K562 (cell line): Measurements from ENCODE around the gene ZDHHC11. TPM values are rescaled to one million over a fixed set of nuclear protein-coding genes. Genes with fewer than 3 reads are reported as not detected.

ENCODE experiments used
- ARID1B ChIP-seq: fragments of 450-650 bp; IDR thresholded peaks from 2 replicates; pipeline ENCODE4 v1.6.1; 2016; ENCODE audit warnings: antibody characterized with exemption, mild to moderate bottlenecking, inconsistent platforms
- CEBPB ChIP-seq: fragments of 450-650 bp; IDR thresholded peaks from 2 replicates; pipeline ENCODE4 v1.6.1; 2016; ENCODE audit warnings: missing genetic modification characterization, missing compliant biosample characterization
- FIP1L1 ChIP-seq: fragments of 200-400 bp; formaldehyde crosslinking; IDR thresholded peaks from 2 replicates; pipeline ENCODE4 v1.6.1; 2018; ENCODE audit warnings: mild to moderate bottlenecking, low read depth, low read length; ENCODE audit not compliant: poor library complexity, severe bottlenecking
- PRPF4 ChIP-seq: fragments of 200-400 bp; formaldehyde crosslinking; IDR thresholded peaks from one replicate; pipeline ENCODE4 v1.6.1; 2017; ENCODE audit warnings: low read length, low read depth, mild to moderate bottlenecking; ENCODE audit not compliant: insufficient read depth, poor library complexity, severe bottlenecking
- SREBF1 ChIP-seq: fragments of 150-350 bp; IDR thresholded peaks from 2 replicates; pipeline ENCODE4 v1.6.1; 2014; ENCODE audit warnings: antibody characterized with exemption, low read depth, low read length, borderline replicate concordance
- SREBF2 ChIP-seq: sonication (generic); formaldehyde crosslinking; IDR thresholded peaks from 2 replicates; pipeline ENCODE4 v1.4.0; 2020; ENCODE audit warnings: mild to moderate bottlenecking, missing genetic modification reagents
- ZNF583 ChIP-seq: fragments of 250-450 bp; sonication (Bioruptor Pico); IDR thresholded peaks from 2 replicates; pipeline ENCODE4 v1.4.0; 2020
- ZNF589 ChIP-seq: fragments of 200-800 bp; sonication (Bioruptor generic); IDR thresholded peaks from 2 replicates; pipeline ENCODE4 v1.6.1; 2016; ENCODE audit warnings: low read depth, missing genetic modification characterization, missing compliant biosample characterization
- polyA plus RNA-seq, 8 experiments: library from polyadenylated mRNA; depleted of rRNA in 4 of 8; stranded (reverse) in 5 of 8; unstranded in 3 of 8; fragments of >200 nt; fragmentation: Nextera tagmentation in 2 of 8; fragmentation: Illumina TruSeq in 1 of 8; extraction: Ambion mirVana in 2 of 8; extraction: Trizol in 1 of 8; gene quantifications; 2 replicates each; pipeline versions ENCODE4 v1.2.1 to v1.2.3, GENCODE V29; 2011 to 2014; ENCODE audit warnings: inconsistent platforms in 1 of 8, missing spikeins in 1 of 8
- total RNA-seq, 7 experiments: library from RNA; depleted of rRNA in 6 of 7; stranded (reverse); fragments of >200 nt in 6 of 7; fragmentation: Illumina TruSeq in 2 of 7; extraction: Trizol in 2 of 7; gene quantifications; 2 replicates each; pipeline versions ENCODE4 v1.2.1 to v1.2.3, GENCODE V29; 2011 to 2021; ENCODE audit warnings: low replicate concordance in 1 of 7
- TF ChIP-seq, protein P1 (sequence below): fragments of 200-600 bp; sonication (generic); IDR thresholded peaks from one replicate; pipeline ENCODE4 v1.6.1; 2012; ENCODE audit warnings: mild to moderate bottlenecking, low read depth, low read length, inconsistent platforms

ZDHHC11 gene
- total and polyA plus RNA-seq, 9 of the 15 experiments (the other 6 are each of a cell fraction or from before 2014, with no cell fraction given): 0.07 to 2.3 (median 0.52) TPM

DNA sequence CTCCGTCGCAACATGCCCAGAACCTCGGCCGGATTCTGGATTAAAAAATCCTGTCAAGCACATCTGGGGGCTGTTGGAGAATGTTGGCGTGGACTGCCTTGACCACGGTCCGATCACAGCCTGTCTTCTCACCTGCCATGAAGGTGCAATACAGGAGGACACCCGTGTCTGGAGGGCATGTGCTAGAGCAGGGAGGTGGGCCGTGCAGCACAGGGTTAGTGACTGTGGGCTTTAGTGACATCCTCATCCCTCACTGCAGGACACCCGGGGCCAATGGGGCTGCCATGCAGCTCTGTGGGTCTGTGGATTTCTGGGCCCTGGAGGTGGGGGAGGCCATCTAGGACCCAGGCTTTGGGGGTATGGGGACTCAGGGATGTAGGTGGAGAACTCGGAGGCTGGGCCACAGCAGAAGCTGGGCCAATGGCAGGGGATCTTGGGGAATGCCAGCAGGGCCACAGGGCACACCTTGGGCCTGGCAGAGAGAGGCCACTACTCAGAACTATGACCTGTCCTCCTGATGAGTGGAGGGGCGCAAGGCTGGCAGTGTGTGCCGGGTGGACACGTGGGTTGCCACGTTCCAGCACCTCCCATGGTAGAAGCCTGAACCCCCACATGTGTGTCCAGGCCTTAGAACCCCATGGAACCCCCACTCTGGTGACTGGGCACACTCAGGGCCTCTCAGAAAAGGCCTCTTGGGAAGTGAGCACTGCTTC is 89.6 kb downstream of the ZDHHC11 start (continued):
- TF ChIP-seq, protein P1, sequence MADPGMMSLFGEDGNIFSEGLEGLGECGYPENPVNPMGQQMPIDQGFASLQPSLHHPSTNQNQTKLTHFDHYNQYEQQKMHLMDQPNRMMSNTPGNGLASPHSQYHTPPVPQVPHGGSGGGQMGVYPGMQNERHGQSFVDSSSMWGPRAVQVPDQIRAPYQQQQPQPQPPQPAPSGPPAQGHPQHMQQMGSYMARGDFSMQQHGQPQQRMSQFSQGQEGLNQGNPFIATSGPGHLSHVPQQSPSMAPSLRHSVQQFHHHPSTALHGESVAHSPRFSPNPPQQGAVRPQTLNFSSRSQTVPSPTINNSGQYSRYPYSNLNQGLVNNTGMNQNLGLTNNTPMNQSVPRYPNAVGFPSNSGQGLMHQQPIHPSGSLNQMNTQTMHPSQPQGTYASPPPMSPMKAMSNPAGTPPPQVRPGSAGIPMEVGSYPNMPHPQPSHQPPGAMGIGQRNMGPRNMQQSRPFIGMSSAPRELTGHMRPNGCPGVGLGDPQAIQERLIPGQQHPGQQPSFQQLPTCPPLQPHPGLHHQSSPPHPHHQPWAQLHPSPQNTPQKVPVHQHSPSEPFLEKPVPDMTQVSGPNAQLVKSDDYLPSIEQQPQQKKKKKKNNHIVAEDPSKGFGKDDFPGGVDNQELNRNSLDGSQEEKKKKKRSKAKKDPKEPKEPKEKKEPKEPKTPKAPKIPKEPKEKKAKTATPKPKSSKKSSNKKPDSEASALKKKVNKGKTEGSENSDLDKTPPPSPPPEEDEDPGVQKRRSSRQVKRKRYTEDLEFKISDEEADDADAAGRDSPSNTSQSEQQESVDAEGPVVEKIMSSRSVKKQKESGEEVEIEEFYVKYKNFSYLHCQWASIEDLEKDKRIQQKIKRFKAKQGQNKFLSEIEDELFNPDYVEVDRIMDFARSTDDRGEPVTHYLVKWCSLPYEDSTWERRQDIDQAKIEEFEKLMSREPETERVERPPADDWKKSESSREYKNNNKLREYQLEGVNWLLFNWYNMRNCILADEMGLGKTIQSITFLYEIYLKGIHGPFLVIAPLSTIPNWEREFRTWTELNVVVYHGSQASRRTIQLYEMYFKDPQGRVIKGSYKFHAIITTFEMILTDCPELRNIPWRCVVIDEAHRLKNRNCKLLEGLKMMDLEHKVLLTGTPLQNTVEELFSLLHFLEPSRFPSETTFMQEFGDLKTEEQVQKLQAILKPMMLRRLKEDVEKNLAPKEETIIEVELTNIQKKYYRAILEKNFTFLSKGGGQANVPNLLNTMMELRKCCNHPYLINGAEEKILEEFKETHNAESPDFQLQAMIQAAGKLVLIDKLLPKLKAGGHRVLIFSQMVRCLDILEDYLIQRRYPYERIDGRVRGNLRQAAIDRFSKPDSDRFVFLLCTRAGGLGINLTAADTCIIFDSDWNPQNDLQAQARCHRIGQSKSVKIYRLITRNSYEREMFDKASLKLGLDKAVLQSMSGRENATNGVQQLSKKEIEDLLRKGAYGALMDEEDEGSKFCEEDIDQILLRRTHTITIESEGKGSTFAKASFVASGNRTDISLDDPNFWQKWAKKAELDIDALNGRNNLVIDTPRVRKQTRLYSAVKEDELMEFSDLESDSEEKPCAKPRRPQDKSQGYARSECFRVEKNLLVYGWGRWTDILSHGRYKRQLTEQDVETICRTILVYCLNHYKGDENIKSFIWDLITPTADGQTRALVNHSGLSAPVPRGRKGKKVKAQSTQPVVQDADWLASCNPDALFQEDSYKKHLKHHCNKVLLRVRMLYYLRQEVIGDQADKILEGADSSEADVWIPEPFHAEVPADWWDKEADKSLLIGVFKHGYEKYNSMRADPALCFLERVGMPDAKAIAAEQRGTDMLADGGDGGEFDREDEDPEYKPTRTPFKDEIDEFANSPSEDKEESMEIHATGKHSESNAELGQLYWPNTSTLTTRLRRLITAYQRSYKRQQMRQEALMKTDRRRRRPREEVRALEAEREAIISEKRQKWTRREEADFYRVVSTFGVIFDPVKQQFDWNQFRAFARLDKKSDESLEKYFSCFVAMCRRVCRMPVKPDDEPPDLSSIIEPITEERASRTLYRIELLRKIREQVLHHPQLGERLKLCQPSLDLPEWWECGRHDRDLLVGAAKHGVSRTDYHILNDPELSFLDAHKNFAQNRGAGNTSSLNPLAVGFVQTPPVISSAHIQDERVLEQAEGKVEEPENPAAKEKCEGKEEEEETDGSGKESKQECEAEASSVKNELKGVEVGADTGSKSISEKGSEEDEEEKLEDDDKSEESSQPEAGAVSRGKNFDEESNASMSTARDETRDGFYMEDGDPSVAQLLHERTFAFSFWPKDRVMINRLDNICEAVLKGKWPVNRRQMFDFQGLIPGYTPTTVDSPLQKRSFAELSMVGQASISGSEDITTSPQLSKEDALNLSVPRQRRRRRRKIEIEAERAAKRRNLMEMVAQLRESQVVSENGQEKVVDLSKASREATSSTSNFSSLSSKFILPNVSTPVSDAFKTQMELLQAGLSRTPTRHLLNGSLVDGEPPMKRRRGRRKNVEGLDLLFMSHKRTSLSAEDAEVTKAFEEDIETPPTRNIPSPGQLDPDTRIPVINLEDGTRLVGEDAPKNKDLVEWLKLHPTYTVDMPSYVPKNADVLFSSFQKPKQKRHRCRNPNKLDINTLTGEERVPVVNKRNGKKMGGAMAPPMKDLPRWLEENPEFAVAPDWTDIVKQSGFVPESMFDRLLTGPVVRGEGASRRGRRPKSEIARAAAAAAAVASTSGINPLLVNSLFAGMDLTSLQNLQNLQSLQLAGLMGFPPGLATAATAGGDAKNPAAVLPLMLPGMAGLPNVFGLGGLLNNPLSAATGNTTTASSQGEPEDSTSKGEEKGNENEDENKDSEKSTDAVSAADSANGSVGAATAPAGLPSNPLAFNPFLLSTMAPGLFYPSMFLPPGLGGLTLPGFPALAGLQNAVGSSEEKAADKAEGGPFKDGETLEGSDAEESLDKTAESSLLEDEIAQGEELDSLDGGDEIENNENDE: no peak
- TF ChIP-seq SREBF1 (no peak), CEBPB (tag) (no peak), ZNF583 (CRISPR knock-in tag) (no peak), SREBF2 (no peak), PRPF4 (no peak), FIP1L1 (no peak), ARID1B (no peak), ZNF589 (CRISPR knock-in tag) (no peak)
